Measurements from ENCODE around the gene HSPA4L.

Gene HSPA4L

DNA sequence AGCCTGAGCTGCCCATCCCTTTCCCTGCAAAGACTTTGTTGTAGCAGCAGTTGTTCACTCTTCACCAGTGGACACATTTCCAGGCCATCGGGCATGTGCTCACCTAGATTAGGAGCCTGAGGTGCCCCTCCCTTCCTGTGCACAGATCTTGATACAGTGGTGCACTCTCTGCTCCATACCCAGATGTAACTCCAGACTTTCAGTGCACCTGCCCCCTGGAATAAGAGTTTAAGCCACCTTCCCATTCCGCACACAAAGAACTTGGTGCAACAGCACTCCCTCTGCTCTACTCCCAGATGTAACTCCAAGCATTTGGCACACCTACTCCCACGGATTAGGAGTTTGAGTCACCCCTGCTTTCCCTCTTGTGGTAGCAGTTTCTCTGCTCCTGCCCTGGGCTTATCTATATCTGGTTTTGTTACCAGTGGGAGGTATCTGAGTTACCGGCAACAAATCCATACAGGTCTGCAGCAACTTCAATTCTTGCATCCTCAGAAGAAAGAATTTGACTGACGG lies 62.5 kb downstream of the HSPA4L start:
- TF ChIP-seq, protein P1, sequence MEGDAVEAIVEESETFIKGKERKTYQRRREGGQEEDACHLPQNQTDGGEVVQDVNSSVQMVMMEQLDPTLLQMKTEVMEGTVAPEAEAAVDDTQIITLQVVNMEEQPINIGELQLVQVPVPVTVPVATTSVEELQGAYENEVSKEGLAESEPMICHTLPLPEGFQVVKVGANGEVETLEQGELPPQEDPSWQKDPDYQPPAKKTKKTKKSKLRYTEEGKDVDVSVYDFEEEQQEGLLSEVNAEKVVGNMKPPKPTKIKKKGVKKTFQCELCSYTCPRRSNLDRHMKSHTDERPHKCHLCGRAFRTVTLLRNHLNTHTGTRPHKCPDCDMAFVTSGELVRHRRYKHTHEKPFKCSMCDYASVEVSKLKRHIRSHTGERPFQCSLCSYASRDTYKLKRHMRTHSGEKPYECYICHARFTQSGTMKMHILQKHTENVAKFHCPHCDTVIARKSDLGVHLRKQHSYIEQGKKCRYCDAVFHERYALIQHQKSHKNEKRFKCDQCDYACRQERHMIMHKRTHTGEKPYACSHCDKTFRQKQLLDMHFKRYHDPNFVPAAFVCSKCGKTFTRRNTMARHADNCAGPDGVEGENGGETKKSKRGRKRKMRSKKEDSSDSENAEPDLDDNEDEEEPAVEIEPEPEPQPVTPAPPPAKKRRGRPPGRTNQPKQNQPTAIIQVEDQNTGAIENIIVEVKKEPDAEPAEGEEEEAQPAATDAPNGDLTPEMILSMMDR (IDR thresholded peaks at IDR 0.05; ENCODE audit: low read depth, low read length), result no peak
- TF ChIP-seq EZH2phosphoT487 (IDR thresholded peaks at IDR 0.05; ENCODE audit: low read depth), result no peak
- no peak overlapping the region for H3K4me2 ChIP-seq (ENCODE audit: low read length)
- H3K9ac ChIP-seq (ENCODE audit: low read length), result no peak overlapping the region
- no peak overlapping the region for H2AFZ ChIP-seq (ENCODE audit: low read depth, low read length)
- peaks cover 5% of the 10 kb centered on the region for H3K36me3 ChIP-seq (replicated peaks; ENCODE audit: low read depth, low read length)
- no peak overlapping the region for H3K27ac ChIP-seq (ENCODE audit: low read length)
- no peaks in the 10 kb centered on the region for H3K27me3 ChIP-seq (ENCODE audit: low read depth, low read length)
- peaks cover 4% of the 10 kb centered on the region; the same call in 1 of the 2 replicates for H3K9me3 ChIP-seq (ENCODE audit: insufficient read depth, low read length)
- no peak overlapping the region for H3K4me3 ChIP-seq (ENCODE audit: low read length)
- H4K20me1 ChIP-seq (ENCODE audit: insufficient read depth, low read length), result no peaks in the 10 kb centered on the region
- no peaks in the 10 kb centered on the region for H3K79me2 ChIP-seq (ENCODE audit: low read length)
- no peaks in the 10 kb centered on the region for H3K4me1 ChIP-seq (ENCODE audit: low read length)

DNA sequence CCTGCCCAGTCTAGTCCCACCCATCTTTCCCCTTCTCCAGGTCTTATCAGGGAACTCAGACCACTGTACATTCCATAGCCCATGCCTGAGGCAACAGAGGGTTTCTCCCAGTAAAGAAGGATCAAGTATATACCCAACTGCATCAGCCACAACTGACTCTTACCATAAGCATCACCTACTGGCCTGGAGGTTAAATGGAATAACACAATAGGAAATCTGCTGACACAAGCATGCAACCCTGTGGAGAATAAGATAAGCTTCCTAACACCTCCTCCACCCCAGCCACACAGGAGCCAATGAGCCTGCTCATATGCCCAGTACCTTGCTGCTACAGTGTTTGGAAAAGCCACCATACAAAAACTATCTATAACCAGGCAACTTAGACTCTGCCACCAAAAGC lies 63.9 kb downstream of the HSPA4L start:
- H4K20me1 ChIP-seq (ENCODE audit: insufficient read depth, low read length), result no peaks in the 10 kb centered on the region
- peaks cover 14% of the 10 kb centered on the region for H3K36me3 ChIP-seq (replicated peaks; ENCODE audit: low read depth, low read length)
- no peaks in the 10 kb centered on the region for H3K27me3 ChIP-seq (ENCODE audit: low read depth, low read length)
- no peak overlapping the region for H3K4me2 ChIP-seq (ENCODE audit: low read length)
- H3K79me2 ChIP-seq (ENCODE audit: low read length), result 0 out of 2 replicates have a peak, but pooled peaks cover 3% of the 10 kb centered on the region
- no peaks in the 10 kb centered on the region for H3K4me1 ChIP-seq (ENCODE audit: low read length)
- H3K9ac ChIP-seq (ENCODE audit: low read length), result no peak overlapping the region
- no peak overlapping the region for H3K4me3 ChIP-seq (ENCODE audit: low read length)
- no peak overlapping the region for H2AFZ ChIP-seq (ENCODE audit: low read depth, low read length)
- H3K9me3 ChIP-seq (ENCODE audit: insufficient read depth, low read length), result peaks cover 15% of the 10 kb centered on the region; the same call in 1 of the 2 replicates
- TF ChIP-seq, protein P1 (IDR thresholded peaks at IDR 0.05; ENCODE audit: low read depth, low read length), result no peak
- no peak for TF ChIP-seq EZH2phosphoT487 (IDR thresholded peaks at IDR 0.05; ENCODE audit: low read depth)
- H3K27ac ChIP-seq (ENCODE audit: low read length), result no peak overlapping the region

DNA sequence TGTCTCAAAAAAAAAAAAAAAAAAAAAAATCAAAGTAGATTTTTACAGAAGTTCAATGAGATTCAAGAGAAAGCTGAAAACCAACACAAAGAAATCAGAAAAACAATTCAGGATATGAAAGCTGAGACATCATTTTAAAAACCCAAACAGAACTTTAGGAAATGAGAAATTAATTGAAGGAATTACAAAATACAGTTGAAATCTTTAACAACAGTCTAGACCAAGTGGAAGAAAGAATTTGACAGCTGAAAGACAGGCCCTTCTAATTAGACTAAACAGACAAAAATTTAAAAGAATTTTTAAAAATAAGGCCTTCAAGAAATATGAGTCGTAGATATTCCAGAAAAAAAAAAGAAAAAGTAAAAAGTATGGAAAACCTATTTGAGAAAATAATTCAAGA lies 64.6 kb downstream of the HSPA4L start:
- no peak overlapping the region for H2AFZ ChIP-seq (ENCODE audit: low read depth, low read length)
- no peak for TF ChIP-seq EZH2phosphoT487 (IDR thresholded peaks at IDR 0.05; ENCODE audit: low read depth)
- TF ChIP-seq, protein P1 (IDR thresholded peaks at IDR 0.05; ENCODE audit: low read depth, low read length), result no peak
- H3K27ac ChIP-seq (ENCODE audit: low read length), result no peak overlapping the region
- H4K20me1 ChIP-seq (ENCODE audit: insufficient read depth, low read length), result no peaks in the 10 kb centered on the region
- H3K4me2 ChIP-seq (ENCODE audit: low read length), result no peak overlapping the region
- 0 out of 2 replicates have a peak, but pooled peaks cover 3% of the 10 kb centered on the region for H3K79me2 ChIP-seq (ENCODE audit: low read length)
- no peak overlapping the region for H3K9ac ChIP-seq (ENCODE audit: low read length)
- H3K27me3 ChIP-seq (ENCODE audit: low read depth, low read length), result no peaks in the 10 kb centered on the region
- H3K9me3 ChIP-seq (ENCODE audit: insufficient read depth, low read length), result peaks cover 15% of the 10 kb centered on the region; the same call in 1 of the 2 replicates
- no peaks in the 10 kb centered on the region for H3K4me1 ChIP-seq (ENCODE audit: low read length)
- H3K36me3 ChIP-seq (replicated peaks; ENCODE audit: low read depth, low read length), result peaks cover 14% of the 10 kb centered on the region
- H3K4me3 ChIP-seq (ENCODE audit: low read length), result no peak overlapping the region

DNA sequence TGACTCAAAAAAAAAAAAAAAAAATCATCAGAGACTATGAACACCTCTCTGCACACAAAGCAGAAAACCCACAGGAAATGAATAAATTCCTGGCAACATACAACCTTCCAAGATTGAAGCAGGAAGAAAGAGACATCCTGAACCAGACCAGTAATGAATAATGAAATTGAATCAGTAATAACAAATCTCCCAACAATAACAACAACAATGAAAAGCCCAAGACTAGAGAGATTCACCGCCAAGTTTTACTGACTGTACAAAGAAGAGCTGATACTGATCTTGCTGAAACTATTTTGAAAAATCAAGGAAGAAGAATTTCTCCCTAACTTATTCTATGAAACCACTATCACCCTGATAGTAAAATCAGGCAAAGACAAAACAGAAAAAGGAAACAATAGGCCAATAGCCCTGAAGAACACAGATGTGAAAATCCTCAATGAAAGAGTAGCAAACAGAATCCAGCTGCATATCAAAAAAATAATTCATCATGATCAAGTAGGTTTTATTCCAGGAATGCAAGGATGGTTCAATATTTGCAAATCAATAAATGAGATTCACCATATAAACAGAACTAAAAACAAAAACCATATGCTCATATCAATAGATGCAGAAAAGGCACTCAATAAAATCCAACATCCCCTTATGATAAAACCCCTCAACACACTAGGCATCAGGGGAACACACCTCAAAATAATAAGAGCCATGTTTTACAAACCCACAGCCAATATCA lies 67.5 kb downstream of the HSPA4L start:
- Histone ChIP-seq H3K4me1 (ENCODE audit: low read length) (no peaks in the 10 kb centered on the region), H3K79me2 (ENCODE audit: low read length) (0 out of 2 replicates have a peak, but pooled peaks cover 3% of the 10 kb centered on the region), H4K20me1 (ENCODE audit: insufficient read depth, low read length) (no peaks in the 10 kb centered on the region), H3K4me3 (ENCODE audit: low read length) (no peak overlapping the region), H3K4me2 (ENCODE audit: low read length) (no peak overlapping the region), H2AFZ (ENCODE audit: low read depth, low read length) (no peak overlapping the region), H3K27ac (ENCODE audit: low read length) (no peak overlapping the region), H3K9ac (ENCODE audit: low read length) (no peak overlapping the region), H3K9me3 (ENCODE audit: insufficient read depth, low read length) (peaks cover 18% of the 10 kb centered on the region; the same call in 1 of the 2 replicates), H3K36me3 (replicated peaks; ENCODE audit: low read depth, low read length) (peaks cover 14% of the 10 kb centered on the region), H3K27me3 (ENCODE audit: low read depth, low read length) (no peaks in the 10 kb centered on the region)
- no peak for TF ChIP-seq EZH2phosphoT487 (IDR thresholded peaks at IDR 0.05; ENCODE audit: low read depth)
- TF ChIP-seq, protein P1 (IDR thresholded peaks at IDR 0.05; ENCODE audit: low read depth, low read length), result no peak

All from OCI-LY3 (cell line).